ENCODE results near the gene CTNNA3.

The CTNNA3 gene

DNA sequence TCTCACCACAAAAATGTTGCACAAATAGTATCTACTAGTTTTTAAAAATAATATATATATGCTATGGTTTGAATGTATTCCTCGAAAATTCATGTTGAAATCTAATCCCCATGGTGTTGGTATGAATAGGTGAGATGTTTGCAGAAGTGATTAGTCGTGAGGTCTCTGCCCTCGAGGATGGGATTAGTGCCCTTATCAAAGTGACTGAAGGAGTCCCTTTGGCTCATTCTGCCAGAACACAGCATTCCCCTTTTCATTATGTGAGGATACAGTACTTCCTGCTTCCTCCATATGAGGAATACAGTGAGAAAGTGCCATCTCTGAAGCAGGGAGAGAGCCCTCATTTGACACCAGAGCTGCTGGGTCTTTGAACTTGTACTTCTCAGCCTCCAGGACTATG lies 1547.7 kb downstream of the CTNNA3 start (continued):
- TF ChIP-seq, protein P1, sequence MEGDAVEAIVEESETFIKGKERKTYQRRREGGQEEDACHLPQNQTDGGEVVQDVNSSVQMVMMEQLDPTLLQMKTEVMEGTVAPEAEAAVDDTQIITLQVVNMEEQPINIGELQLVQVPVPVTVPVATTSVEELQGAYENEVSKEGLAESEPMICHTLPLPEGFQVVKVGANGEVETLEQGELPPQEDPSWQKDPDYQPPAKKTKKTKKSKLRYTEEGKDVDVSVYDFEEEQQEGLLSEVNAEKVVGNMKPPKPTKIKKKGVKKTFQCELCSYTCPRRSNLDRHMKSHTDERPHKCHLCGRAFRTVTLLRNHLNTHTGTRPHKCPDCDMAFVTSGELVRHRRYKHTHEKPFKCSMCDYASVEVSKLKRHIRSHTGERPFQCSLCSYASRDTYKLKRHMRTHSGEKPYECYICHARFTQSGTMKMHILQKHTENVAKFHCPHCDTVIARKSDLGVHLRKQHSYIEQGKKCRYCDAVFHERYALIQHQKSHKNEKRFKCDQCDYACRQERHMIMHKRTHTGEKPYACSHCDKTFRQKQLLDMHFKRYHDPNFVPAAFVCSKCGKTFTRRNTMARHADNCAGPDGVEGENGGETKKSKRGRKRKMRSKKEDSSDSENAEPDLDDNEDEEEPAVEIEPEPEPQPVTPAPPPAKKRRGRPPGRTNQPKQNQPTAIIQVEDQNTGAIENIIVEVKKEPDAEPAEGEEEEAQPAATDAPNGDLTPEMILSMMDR (tag by site-specific recombination; IDR thresholded peaks at IDR 0.05), result no peak
- TF ChIP-seq ZNF24 (tag by site-specific recombination; IDR thresholded peaks at IDR 0.05), result no peak

DNA sequence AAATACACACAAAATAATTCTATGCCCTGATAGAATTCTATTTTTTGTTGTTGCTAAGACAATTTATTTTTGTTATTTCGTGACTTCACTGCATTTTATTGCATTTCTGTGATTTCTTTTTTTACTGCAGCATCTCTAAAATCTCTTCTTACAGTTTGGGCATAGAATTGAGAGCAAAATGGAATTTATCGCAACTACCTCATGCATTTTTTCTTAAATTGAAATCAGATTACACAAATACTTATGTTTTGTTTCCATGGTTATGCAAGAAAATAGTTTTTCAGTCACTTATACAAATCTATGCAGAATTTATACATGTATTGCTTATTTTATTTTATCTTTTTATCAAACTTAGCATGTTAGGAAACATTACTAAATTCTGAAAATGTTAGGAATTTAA lies 1552.0 kb downstream of the CTNNA3 start:
- ChIA-PET POLR2A (no interaction called here), CTCF (no interaction called here)
- Histone ChIP-seq H3K36me3 (ENCODE audit: control insufficient read depth in 2 of 2, insufficient read depth in 1 of 2, low read length in 2 of 2) (no peaks in the 10 kb centered on the region), H3K4me1 (ENCODE audit: control insufficient read depth, insufficient read depth, low read length) (no peaks in the 10 kb centered on the region), H3K4me3 (ENCODE audit: low read depth, low read length) (no peak overlapping the region), H3K9me3 (ENCODE audit: control insufficient read depth, insufficient read depth, low read depth, low read length) (no peaks in the 10 kb centered on the region), H3K27ac (ENCODE audit: extremely low read depth, low read depth, low read length) (no peak overlapping the region)
- TF ChIP-seq ZNF174 (tag by site-specific recombination; IDR thresholded peaks at IDR 0.05) (no peak), ZNF768 (tag by site-specific recombination; IDR thresholded peaks at IDR 0.05) (no peak), KLF1 (tag by site-specific recombination; IDR thresholded peaks at IDR 0.05) (no peak), GLI4 (tag by site-specific recombination; IDR thresholded peaks at IDR 0.05) (no peak), TRIM28 (IDR thresholded peaks at IDR 0.05; ENCODE audit: borderline replicate concordance, low read length) (no peak), ZNF146 (tag by site-specific recombination; IDR thresholded peaks at IDR 0.05) (no peak), ZNF239 (tag by site-specific recombination; IDR thresholded peaks at IDR 0.05) (no peak), FEZF1 (tag by site-specific recombination; IDR thresholded peaks at IDR 0.05) (no peak), ZSCAN30 (tag by site-specific recombination; IDR thresholded peaks at IDR 0.05) (no peak), ZNF311 (tag by site-specific recombination; IDR thresholded peaks at IDR 0.05; ENCODE audit: borderline replicate concordance) (no peak), ZNF423 (tag by site-specific recombination; IDR thresholded peaks at IDR 0.05) (no peak), ZNF133 (tag by site-specific recombination; IDR thresholded peaks at IDR 0.05) (no peak), ZNF544 (tag by site-specific recombination; IDR thresholded peaks at IDR 0.05) (no peak), HOXD13 (CRISPR knock-in tag; IDR thresholded peaks at IDR 0.05; ENCODE audit: borderline replicate concordance) (no peak), ZNF433 (tag by site-specific recombination; IDR thresholded peaks at IDR 0.05; ENCODE audit: low read depth) (no peak), ZNF658 (tag by site-specific recombination; IDR thresholded peaks at IDR 0.05) (no peak)
- TF ChIP-seq, protein P2, sequence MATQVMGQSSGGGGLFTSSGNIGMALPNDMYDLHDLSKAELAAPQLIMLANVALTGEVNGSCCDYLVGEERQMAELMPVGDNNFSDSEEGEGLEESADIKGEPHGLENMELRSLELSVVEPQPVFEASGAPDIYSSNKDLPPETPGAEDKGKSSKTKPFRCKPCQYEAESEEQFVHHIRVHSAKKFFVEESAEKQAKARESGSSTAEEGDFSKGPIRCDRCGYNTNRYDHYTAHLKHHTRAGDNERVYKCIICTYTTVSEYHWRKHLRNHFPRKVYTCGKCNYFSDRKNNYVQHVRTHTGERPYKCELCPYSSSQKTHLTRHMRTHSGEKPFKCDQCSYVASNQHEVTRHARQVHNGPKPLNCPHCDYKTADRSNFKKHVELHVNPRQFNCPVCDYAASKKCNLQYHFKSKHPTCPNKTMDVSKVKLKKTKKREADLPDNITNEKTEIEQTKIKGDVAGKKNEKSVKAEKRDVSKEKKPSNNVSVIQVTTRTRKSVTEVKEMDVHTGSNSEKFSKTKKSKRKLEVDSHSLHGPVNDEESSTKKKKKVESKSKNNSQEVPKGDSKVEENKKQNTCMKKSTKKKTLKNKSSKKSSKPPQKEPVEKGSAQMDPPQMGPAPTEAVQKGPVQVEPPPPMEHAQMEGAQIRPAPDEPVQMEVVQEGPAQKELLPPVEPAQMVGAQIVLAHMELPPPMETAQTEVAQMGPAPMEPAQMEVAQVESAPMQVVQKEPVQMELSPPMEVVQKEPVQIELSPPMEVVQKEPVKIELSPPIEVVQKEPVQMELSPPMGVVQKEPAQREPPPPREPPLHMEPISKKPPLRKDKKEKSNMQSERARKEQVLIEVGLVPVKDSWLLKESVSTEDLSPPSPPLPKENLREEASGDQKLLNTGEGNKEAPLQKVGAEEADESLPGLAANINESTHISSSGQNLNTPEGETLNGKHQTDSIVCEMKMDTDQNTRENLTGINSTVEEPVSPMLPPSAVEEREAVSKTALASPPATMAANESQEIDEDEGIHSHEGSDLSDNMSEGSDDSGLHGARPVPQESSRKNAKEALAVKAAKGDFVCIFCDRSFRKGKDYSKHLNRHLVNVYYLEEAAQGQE (tag by site-specific recombination; IDR thresholded peaks at IDR 0.05), result no peak
- TF ChIP-seq, protein P3, sequence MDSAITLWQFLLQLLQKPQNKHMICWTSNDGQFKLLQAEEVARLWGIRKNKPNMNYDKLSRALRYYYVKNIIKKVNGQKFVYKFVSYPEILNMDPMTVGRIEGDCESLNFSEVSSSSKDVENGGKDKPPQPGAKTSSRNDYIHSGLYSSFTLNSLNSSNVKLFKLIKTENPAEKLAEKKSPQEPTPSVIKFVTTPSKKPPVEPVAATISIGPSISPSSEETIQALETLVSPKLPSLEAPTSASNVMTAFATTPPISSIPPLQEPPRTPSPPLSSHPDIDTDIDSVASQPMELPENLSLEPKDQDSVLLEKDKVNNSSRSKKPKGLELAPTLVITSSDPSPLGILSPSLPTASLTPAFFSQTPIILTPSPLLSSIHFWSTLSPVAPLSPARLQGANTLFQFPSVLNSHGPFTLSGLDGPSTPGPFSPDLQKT (IDR thresholded peaks at IDR 0.05; ENCODE audit: borderline replicate concordance, low read depth, low read length), result no peak
- TF ChIP-seq, protein P4, sequence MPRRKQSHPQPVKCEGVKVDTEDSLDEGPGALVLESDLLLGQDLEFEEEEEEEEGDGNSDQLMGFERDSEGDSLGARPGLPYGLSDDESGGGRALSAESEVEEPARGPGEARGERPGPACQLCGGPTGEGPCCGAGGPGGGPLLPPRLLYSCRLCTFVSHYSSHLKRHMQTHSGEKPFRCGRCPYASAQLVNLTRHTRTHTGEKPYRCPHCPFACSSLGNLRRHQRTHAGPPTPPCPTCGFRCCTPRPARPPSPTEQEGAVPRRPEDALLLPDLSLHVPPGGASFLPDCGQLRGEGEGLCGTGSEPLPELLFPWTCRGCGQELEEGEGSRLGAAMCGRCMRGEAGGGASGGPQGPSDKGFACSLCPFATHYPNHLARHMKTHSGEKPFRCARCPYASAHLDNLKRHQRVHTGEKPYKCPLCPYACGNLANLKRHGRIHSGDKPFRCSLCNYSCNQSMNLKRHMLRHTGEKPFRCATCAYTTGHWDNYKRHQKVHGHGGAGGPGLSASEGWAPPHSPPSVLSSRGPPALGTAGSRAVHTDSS (tag by site-specific recombination; IDR thresholded peaks at IDR 0.05), result no peak
- TF ChIP-seq, protein P5, sequence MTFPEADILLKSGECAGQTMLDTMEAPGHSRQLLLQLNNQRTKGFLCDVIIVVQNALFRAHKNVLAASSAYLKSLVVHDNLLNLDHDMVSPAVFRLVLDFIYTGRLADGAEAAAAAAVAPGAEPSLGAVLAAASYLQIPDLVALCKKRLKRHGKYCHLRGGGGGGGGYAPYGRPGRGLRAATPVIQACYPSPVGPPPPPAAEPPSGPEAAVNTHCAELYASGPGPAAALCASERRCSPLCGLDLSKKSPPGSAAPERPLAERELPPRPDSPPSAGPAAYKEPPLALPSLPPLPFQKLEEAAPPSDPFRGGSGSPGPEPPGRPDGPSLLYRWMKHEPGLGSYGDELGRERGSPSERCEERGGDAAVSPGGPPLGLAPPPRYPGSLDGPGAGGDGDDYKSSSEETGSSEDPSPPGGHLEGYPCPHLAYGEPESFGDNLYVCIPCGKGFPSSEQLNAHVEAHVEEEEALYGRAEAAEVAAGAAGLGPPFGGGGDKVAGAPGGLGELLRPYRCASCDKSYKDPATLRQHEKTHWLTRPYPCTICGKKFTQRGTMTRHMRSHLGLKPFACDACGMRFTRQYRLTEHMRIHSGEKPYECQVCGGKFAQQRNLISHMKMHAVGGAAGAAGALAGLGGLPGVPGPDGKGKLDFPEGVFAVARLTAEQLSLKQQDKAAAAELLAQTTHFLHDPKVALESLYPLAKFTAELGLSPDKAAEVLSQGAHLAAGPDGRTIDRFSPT (tag by site-specific recombination; IDR thresholded peaks at IDR 0.05), result no peak
